GM18858 (cell line): Measurements from ENCODE around the gene BBS12.
"Not testable (repeated sequence)": the region's sequence is repeated elsewhere in the genome, so short reads cannot be mapped to it uniquely, and the experiment has no call there.

Experiments
- ATAC-seq: cut with Tn5 transposase; IDR thresholded peaks from one replicate; pipeline ENCODE4 v1.9.1; 2021; ENCODE audit not compliant: unreplicated experiment

The BBS12 gene

GRCh38 chr4:122764071-122764820 is 31.7 kb downstream of the BBS12 start:
- ATAC-seq, result no peak

- peak; percentile 95 for ATAC-seq
These were observed 32.3 kb downstream of the BBS12 start for GRCh38 chr4:122764821-122765215.

GRCh38 chr4:122765692-122766352 is 33.3 kb downstream of the BBS12 start:
- no peak for ATAC-seq

DNA sequence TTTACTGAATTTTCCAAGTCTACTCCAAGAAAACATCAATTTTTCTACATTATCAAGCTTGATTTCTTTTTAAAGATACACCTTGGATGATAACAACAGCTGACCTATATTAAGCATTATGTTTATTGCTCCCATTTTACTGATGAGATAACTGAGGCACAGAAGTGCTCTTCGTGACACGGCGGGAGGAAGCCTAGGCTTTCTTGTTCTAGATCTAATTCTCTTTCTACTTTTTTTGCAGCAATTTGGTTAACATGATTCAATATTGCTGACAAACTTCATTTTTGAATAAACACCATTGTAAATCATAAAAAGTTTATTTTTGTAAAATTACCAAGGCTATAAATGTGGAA is 33.8 kb downstream of the BBS12 start:
- ATAC-seq, result no peak

- no peak for ATAC-seq
These were observed 34.4 kb downstream of the BBS12 start for GRCh38 chr4:122766950-122767349.

DNA sequence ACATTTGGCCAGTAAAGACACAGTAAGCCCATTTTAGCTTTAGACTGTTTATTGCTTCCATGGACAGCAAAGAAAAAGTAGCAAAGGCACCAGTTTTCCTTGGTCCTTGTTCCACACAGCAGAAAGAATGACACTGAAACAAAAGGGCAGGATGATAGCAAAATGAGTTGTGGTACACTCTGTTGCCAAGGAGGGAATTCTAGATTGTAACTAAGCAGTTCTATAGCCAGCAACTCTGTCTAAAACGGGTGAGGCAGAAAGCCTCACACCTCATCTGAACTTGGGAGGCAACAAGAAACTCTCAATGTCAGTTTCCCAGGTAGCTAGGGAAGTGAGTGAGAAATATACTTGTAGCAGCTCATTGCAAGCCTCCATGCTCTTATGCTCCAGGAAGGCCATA is 39.2 kb downstream of the BBS12 start:
- ATAC-seq, result no peak

DNA sequence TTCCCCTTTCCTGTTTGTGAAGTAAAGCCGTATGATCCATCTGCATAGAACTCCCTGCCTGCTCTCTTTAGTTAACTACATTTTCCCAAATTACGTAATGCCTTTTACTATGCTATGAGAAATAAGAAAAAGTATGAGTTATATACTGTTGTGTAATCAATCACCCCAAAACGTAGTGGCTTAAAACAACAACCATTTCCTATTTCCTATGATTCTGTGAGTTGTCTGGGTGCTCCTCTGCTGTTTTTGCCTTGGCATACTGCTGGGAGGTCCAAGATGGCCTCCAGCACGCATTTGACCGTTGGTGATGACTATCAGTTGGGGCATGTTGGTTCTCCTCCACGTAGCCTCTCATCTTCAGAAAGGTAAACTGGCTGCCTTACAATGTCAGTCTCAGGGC is 39.8 kb downstream of the BBS12 start:
- ATAC-seq, result no peak

DNA sequence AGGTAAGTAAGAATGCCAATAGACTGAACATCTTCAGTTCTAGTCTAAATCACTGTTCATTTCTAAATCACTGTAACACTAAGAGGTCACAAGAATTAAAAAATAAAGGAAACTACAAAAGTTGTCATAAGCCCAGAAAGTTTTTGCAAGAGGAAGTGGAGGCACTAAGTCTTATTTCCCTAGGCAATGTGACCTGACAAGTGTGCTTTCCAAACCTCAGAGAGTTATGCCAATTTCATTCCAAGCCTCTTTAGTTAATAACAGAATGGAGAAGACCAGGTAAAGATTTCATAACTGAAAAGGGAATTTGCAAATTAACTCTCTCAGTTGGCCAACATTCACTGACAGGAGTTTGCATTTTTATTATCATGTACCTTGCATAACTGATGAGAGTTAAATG is 40.5 kb downstream of the BBS12 start:
- no peak for ATAC-seq

GRCh38 chr4:122775039-122775438 is 42.5 kb downstream of the BBS12 start:
- no peak for ATAC-seq

- no peak for ATAC-seq
These were observed 43.7 kb downstream of the BBS12 start for GRCh38 chr4:122775987-122776836.

DNA sequence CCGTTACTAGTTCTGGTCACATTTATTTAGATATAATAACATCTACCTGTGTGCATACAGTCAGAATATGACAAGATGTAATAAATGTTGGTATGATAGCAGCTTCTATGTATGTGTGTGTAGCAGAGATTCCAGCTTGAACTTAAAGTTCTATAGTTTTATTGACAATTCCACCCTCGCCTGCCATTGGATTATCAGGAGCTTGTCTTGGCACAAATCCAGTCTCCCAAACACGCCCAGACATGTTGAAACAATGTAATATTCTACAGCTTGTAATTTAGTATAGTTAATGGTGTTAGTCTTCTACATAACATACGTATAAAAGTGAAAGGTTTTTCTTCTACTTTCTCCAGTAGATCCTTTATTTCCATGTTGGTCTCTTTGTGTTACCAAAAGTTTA is 44.4 kb downstream of the BBS12 start:
- ATAC-seq, result no peak

- ATAC-seq, result no peak
These were observed 45.6 kb downstream of the BBS12 start for GRCh38 chr4:122777846-122778673.

- ATAC-seq, result no peak
These were observed 49.0 kb downstream of the BBS12 start for GRCh38 chr4:122781486-122781885.

GRCh38 chr4:122783301-122784215 is 51.1 kb downstream of the BBS12 start:
- ATAC-seq, result no peak

DNA sequence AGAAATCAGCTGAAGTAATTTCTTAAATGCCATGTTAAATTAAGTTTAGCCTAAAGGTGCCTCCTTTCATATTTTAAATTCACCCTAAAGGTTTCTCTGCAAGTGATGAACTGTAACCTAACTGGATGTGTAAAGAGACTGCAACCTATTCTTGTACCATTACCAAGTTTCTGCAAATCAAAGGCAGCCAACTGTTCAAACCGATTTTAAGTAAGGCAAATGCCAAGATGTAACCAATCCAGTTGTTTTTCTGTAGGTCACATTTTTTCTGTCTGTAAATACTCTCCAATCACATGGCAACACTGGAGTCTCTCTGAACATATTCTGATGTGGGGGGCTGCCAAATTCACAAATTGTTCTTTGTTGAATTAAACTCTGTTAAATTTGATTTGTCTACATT is 51.8 kb downstream of the BBS12 start:
- no peak for ATAC-seq

DNA sequence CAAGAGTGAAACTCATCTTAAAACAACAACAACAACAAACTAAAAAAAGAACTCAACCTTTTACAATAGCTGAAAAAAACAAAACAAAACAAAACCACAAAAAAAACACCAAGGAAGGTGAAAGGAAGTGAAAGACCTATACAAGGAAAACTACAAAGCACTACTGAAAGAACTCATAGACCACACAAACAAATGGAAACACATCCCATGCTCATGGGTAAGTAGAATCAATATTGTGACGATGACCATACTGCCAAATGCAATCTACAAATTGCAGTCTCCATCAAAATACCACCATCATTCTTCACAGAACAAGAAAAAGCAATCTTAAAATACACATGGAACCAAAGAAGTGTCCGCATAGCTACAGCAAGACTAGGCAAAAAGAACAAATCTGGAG is 52.6 kb downstream of the BBS12 start:
- ATAC-seq, result no peak

DNA sequence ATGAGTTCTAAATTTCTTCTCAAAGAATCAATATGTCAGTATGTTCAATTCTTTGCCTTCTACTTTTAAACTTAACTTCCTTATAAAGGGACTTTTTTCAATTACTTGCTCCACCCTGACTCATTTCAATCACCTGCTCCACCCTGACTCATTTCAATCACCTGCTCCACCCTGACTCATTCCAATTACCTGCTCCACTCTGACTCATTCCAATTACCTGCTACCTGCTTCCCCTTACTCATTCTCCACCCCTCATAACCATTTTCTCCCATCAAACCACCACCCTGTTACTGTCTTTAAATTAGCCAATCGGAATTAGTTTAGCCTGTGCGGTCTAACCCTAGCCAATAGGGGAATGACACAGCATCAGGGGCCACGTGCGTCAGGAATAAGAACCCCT is 53.8 kb downstream of the BBS12 start:
- ATAC-seq, result not testable (repeated sequence)

DNA sequence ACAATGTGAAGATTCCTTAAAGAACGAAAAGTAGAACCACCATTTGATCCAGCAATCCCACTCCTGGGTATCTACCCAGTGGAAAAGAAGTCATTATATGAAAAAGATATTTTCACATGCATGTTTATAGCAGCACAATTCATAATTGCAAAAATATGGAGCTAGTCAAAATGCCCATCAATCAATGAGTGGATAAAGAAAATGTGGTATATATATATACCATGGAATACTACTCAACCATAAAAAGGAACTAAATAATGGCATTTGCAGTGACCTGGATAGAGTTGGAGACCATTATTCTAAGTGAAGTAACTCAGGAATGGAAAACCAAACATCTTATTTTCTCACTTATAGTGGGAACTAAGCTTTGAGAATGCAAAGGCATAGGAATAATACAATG is 54.4 kb downstream of the BBS12 start:
- not testable (repeated sequence) for ATAC-seq

- ATAC-seq, result no peak
These were observed 55.4 kb downstream of the BBS12 start for GRCh38 chr4:122787940-122788339.

GRCh38 chr4:122788935-122789334 is 56.4 kb downstream of the BBS12 start:
- no peak for ATAC-seq
